Left cardiac atrium (tissue), 4 donors: Measurements from ENCODE around the gene TTC39B. TPM values are rescaled to one million over a fixed set of nuclear protein-coding genes. Genes with fewer than 3 reads are reported as not detected.
"Not testable (repeated sequence)": the region's sequence is repeated elsewhere in the genome, so short reads cannot be mapped to it uniquely, and the experiment has no call there.

Source experiments
- ATAC-seq, 2 donors: fragments of 200-7000 bp; cut with Tn5 transposase; one replicate each; pipeline ENCODE4 v1.9.1; 2020; ENCODE audit warnings: mild to moderate bottlenecking in 2 of 2, moderate library complexity in 2 of 2
- DNase-seq: peaks from one replicate; pipeline ENCODE4 v3.0.0-alpha.2; 2020
- intact Hi-C, 2 donors: fragments of 100-400 bp; cut with DNase I; formaldehyde crosslinking; loops; one replicate each; pipeline versions ENCODE4 v1.14.1 to v1.15.1; 2022 to 2023
- total RNA-seq, 2 donors: library from RNA; stranded (reverse); fragmentation: NEBNext Ultra II Directional; extraction: Animal tissue kit (Norgen Biotek cat#: 25700); gene quantifications; one replicate each; pipeline ENCODE4 v1.2.1, GENCODE V29; 2021
- donor health status: DM: no; HTN: yes; CAD: no.
- donor health status: DM: no; HTN: yes; CAD: no; lungs with severe emphysema.
- donor health status: DM: yes; HTN: yes; CAD: no.
- donor health status: Dilated cardiomyopathy.

TTC39B gene
- total RNA-seq, 2 donors from 2014 or later, result 2.9 to 4.8 TPM

DNA sequence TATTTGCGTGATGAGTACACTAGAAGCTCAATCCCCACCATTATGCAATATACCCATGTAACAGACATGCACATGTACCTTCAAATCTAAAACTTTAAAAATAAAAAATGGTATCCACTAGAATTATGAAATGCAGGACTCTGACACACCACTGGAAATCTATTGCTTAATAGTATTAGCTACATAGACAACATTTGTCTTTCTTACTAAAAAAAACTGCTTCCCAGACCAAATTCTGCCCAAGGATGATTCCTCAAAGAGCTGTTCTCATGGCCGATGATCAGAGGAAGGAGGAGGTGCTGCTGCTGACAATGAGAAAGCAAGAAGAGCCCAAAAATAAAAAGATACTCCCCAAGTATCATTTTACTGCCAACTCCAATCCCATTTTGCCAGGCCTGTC is 67.2 kb downstream of the TTC39B start:
- ATAC-seq (peak; percentile 30 to 73), DNase-seq (no peak)
- intact Hi-C loops, result no loop called here

DNA sequence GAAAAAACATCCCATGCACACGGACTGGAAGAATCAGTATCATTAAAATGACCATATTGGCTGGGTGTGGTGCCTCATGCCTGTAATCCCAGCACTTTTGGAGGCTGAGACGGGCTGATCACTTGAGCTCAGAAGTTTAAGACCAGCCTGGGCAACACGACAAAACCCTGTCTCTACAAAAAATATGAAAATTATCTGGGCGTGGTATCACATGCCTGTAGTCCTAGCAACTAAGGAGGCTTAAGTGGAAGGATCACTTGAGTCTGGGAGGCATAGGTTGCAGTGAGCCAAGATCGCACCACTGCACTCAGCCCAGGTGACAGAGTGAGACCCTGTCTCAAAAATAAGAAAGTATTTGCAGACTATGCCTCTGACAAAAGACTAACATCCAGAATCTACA is 68.4 kb downstream of the TTC39B start:
- ATAC-seq (no peak), DNase-seq (no peak)
- intact Hi-C loops, result no loop called here

DNA sequence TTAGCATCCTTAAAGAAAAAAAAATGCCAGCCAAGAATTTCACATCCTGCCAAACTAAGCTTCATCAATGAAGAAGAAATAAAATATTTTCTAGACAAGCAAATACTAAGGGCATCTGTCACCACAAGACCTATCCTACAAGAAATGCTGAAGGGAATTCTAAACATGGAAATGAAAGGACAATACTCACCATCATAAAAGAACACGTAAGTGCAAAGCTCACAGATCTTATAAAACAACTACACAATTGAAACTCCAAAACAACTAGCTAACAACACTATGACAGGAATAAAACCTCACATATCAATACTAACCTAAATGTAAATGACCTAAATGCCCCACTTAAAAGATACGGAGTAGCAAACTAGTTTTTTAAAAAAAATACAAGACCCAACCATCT is 71.4 kb downstream of the TTC39B start:
- no peak for ATAC-seq
- intact Hi-C loops, result no loop called here

DNA sequence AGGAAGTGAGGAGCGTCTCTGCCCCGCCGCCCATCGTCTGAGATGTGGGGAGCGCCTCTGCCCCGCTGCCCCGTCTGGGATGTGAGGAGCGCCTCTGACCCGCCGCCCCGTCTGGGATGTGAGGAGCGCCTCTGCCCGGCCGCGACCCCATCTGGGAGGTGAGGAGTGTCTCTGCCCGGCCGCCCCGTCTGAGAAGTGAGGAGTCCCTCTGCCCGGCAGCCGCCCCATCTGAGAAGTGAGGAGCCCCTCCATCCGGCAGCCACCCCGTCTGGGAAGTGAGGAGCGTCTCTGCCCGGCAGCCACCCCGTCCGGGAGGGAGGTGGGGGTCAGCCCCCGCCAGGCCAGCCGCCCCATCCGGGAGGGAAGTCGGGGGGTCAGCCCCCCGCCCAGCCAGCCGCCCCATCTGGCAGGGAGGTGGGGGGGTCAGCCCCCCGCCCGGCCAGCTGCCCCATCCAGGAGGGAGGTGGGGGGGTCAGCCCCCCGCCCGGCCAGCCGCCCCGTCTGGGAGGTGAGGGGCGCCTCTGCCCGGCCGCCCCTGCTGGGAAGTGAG is 73.0 kb downstream of the TTC39B start:
- intact Hi-C loops, ATAC-seq, DNase-seq: not testable (repeated sequence)

More for the DNA sequence above, 71.4 kb downstream of the TTC39B start:
- DNase-seq, result no peak

DNA sequence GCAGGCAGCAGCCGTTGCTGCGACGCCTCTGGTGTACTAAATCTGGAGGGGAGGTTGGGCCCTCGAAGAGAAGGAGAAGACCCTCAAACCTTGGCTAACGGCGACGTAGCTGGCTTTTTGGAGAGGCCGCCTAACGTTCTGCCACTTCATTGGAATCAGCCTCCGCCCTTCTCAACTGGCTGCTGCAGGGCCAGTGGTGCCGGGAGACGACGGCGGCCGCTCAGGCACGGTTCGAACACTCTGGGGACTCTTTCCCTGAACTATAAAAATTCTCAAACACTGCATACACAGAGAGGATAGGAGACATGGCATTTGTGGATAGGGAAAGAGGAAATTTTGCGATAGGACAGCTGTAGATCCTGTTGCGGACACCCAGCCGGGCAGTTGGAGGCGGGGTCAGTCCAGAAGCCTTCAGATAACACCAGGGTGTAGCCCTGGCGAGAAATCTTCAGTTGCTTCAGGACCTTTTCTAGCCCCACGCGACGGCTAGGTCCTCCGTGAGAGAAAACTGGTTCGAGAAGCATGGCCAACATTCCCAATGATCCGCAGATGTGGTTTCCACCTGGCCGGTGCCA is 74.2 kb downstream of the TTC39B start:
- ATAC-seq, intact Hi-C loops: not testable (repeated sequence)
- DNase-seq, result peak; percentile 26

DNA sequence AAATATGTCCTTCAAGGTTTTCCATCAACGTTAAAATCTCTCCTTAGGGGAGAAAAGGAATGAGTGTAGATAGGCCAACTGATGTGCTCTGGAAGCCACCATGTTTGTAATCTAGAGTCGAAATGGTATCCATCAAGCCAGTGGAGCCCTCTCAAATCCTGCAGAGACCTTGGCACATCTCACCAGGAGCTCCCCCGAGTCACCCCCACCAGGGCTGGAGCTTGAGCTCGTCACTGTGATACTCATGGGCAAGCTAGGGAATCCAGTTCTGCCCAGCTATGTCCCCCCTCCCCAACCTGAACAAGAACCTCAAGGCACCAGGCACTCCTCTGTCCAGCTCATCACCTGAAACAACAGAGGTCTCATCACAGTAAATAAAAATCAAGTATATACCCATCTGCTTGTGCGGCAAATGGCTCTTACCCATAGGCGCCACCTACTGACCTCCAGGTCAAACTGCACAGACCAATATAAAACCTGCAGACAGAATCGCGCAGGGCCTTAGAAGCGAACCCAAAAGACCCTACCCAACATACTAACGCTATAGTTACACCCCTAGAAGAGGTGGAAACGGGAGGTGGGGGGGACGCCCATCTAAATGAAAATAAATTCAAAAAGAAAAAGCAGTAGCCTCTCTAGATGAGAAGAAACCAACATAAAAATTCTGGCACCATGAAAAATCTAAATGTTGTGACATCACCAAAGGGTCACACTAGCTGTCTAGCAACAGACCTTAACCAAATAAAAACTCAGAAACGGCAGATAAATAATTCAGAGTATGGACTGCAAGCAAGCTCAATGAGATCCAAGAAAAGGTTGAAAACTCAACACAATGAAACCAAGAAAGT is 75.0 kb downstream of the TTC39B start:
- DNase-seq, result no peak
- ATAC-seq, result peak in 1 of 2 donors; percentile 23
- intact Hi-C loops, result no loop called here

DNA sequence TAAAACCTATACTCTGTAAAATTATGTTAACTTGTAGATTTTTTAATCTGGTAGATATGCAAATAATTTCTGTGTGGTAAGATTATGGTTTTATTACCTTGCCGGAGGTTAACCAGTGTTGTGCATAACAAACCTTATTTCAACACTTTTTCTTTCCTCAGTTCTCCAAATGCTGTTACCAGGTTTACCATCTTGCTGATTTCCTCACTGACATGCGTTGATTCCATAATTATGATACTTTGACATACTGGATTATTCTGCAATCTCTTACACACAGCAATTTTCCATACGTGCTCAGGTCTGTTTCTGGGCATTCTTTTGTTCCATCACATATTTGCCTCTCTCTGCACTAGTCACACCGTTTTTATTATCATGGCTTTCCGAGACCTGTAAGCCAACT is 77.6 kb downstream of the TTC39B start:
- intact Hi-C loops, result no loop called here
- DNase-seq, result no peak
- no peak for ATAC-seq

DNA sequence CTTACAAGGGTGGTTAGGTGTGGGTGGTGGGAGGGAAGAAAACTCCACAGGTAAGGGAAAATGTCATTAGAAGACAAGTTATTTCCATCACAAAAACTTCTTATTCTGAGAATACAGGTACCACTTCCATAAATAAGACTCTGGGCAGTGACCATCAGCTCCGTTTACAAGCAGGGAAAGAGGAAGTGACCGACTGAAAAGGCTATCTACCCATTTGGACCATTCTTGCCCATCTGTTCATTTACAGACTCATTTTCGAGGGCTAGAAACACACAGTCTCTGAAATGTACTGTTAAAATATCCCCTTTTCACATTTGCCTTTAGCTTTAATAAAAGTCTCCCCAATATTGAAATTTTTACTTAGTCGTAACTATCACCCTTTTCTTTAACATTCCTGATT is 79.5 kb downstream of the TTC39B start:
- no peak for ATAC-seq

DNA sequence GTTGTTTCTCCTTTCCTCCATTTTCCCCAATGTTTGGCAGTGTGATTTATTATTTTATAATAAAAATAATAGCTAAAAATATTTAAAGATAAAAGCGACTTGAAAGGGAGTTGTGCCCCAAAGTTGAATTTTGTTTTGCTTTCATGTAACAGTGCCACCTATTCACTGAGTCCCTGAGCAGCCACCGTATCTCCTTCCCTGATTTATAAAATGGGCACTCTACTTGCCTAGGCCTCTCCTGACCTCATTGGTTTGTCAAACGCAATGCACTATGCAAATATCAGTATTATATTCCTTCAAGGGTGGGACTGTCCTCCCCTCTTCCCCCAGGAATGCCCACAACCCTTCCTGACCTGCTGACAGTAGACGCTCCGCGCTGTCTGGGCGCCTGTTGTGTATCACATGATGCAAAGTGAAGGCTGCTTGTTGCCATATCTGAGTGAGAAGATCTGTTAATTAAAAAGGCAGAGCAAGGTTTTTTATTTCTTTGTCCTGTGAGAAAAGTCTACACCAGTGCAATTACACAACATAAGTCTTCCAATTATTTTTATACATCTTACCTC is 81.4 kb downstream of the TTC39B start:
- no peak for DNase-seq
- intact Hi-C loops, result no loop called here
- ATAC-seq, result no peak

More for the DNA sequence above, 79.5 kb downstream of the TTC39B start:
- intact Hi-C loops, result no loop called here
- DNase-seq, result no peak

DNA sequence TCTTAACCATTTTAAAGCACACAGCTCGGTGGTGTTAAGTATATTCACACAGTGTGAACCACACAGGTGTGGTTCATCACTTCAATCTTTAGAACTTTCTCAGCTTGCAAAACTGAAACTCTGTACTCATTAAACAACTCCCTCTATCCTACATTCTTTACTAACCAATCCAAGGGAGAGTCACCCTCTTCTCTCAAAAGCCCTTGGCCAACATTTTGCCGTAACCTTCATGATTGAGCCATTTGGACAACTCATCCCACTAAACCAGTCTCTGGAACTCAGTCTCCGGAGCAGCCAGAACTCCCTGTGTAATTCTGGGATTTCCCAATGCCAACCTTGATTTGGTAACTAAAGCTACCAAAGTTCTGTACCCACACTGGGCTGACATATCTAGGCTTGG is 84.7 kb downstream of the TTC39B start:
- DNase-seq, result no peak
- ATAC-seq, result no peak
- intact Hi-C loops, result no loop called here

DNA sequence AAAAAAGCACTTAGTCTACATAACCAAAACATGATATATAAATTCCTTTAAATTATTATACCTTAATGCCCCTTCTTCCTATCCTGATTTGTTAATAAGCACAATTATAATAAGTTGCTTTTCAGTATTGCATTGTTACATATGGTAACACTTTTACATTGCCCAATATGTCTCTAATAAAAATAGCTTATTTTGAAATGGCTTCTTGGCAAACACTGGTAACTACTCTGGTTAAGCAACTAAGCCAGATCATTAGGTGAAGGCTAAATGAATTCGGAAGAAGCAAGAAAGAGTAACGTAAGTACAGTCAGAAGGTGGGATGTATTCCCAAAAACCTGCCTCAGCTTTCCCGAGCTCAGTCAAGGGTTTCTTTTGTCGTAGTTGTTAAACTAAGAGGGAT is 85.3 kb downstream of the TTC39B start:
- DNase-seq, result no peak
- ATAC-seq, result no peak
- intact Hi-C loops, result no loop called here

DNA sequence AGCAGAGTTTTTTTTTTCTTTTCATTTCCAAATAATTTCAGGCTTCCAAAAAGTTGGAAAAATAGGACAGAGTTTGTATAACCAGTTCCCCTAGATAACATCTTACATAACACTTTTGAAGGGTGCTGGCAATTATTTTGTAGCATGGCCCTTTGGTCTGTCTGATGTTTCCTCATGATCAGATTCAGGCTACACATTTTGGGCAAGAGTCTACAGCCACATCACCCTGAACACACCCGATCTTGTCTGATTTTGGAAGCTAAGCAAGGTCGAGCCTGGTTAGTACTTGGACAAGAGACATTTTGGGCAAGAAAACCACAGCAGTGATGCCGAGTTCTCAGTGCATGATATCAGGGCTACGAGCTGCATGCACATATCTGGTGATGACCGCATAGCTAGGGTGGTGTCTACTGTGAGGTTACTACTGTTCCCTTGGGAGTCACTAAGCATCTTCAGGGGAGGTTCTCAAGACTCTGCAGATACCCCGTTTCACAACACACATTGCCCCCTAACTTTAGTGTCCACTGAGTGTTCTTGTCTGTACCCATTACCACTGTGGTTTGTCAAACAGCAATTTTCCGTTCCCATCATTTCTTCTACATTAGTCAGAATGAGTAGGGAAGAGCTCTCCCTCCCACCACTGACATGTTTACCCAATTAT is 86.2 kb downstream of the TTC39B start:
- ATAC-seq, result peak; percentile 37 to 56
- DNase-seq, result no peak
- intact Hi-C loops, result no loop called here

DNA sequence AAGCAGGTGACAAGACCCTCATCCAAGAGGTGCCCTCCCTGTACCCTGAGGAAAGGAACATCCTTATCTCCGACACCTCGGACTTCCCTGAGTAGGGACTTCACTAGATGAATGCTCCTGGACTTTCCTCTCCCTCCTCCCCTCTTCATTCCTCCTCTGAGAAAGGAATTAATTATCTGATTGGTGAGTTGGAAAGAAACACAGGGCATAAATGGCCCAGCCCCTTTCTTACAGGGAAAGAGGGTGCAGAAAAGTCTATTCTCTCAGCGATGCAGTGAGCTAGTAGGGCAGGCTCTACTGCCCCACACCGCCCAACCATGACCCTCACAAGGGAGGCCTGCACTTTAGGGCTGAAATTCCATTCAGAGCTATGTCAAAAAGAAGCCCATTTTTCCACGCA is 87.5 kb downstream of the TTC39B start:
- intact Hi-C loops, result no loop called here
- DNase-seq (no peak), ATAC-seq (no peak)

DNA sequence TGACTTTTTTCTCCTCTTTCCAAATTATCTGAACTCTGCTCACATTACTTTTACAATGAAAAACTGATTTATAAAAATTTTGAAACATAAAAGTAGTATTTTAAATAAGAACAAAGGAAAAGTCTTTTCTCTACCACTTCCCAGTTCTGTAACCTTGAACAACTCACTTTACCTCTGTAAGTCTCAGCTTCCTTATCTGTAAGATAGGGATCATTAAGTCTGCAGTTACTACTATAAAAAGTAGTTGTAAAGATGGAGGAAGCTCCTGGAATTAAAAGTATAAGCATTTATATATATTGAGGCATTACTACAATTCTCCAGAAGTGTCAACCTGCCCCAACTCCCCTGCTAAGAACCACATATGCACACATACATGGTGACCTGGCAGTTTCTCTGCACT is 88.0 kb downstream of the TTC39B start:
- DNase-seq (no peak), ATAC-seq (no peak)
- intact Hi-C loops, result no loop called here

DNA sequence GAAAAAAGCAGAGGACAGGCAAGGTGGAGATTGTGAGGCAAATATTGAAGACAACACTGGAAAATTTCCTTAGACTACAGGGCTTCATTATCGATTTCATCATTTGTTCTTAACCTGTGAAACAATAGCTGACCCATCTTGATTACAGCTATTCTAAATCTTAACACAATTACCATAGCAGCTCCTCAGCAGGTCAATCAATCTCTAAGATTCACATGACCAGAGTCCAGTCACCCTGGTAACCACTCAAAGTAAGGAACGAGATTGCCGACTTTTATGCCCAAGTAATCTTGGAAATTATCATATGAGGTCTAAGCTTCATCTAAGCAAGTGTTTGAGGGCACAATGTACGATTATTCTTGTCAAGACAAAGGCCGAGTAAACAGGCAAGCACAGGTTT is 93.8 kb downstream of the TTC39B start:
- intact Hi-C loops, result loop anchor here in 1 of 2 donors (5.0 kb wide), 1 partner anchor 394 kb away; no protein-coding TSS in a partner anchor
- no peak for ATAC-seq
- no peak for DNase-seq

DNA sequence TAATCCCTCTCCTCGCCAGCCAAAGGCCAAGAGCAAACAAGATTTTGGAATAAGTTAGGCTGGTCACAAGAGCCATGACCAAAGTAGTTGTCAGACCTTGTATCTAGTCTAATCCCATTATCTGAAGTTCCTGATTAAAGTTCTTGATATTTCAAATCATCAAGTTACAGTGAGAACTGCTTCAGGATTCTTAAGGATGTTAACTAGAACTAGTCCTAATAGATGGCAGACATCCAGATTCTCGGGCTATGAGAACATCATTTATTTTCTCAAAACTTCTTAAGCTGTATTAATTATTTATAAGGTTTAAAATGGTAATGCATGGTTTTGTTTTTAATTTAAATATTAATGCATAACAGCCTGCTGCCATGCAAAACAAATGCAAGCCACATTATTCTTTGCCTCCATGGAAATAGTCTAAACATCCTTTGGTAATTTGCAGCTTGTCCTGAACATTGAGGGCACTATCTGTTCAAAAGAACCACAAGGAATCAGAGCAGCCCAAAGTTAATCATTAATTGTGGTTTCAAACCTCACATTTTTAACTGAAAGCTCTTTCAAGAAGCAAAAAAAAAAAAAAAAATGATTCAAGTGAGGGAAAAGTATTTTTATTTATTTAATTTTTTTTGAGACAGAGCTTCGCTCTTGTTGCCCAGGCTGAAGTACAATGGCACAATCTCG is 95.1 kb downstream of the TTC39B start:
- DNase-seq (no peak), ATAC-seq (no peak)
- intact Hi-C loops, result loop anchor here in 1 of 2 donors (5.0 kb wide), 1 partner anchor 395 kb away; no protein-coding TSS in a partner anchor

DNA sequence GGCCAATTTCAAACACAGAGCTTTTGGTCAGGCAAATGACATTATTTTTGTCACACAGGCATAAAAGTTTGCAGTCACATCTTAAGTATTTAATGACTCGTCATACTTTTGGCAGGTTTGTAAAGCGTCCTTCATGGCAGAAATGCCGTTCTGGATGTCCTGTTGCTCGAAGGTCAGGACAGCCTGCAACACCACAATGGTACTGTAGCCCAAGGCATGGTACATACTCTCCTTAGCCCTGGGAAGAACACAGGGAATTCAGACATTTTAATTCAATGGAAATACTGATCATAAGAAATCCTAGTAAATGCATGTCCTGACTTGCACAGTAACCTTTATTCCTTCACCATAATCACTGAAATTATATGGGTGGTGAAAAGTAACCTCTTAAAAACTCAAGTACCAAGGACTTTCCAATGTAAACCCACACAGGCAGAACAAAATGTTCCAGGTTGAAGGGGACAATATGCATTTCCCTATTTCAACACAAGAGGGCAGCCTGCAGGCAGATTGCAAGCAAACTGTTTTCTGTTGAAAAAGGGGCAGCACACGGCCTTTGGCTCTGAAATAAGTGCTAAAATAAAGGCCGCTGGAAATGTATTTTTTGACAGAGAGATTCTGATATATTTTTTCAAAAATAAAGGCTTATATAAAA is 95.7 kb downstream of the TTC39B start:
- DNase-seq (peak; percentile 40), ATAC-seq (peak; percentile 53 to 63)
- intact Hi-C loops, result loop anchor here in 1 of 2 donors (5.0 kb wide), 1 partner anchor 396 kb away; no protein-coding TSS in a partner anchor

DNA sequence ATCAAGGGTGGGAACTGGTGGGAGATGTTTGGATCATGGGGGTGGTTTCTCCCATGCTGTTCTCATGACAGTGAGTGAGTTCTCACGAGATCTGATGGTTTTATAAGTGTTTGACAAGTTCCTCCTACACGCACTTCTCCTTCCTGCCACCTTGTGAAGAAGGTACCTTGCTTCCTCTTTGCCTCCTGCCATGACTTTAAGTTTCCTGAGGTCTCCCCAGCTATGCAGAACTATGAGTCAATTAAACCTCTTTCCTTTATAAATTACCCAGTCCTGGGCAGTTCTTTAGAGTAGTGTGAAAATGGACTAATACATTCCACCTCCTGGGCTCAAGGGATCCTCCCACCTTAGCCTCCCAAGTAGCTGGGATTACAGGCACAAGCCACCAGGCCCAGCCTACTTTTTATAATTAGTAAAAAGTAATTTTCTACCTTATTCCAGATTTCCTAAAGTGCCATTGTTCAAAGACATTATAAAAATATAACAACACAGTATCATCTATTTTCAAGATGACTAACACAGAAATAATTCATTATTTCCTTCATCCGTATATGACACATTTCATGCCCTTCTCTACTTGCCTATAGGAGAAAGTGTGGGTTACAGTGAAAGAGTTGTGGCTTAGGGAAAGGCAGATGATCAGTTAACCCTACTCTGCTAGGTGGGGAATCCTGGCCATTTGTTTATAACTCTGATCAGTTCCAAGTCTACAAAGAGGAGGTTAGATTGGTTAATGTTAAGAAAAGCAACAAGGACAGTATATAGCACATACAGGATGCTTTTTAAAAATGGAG is 99.9 kb downstream of the TTC39B start:
- ATAC-seq, result no peak
- intact Hi-C loops, result no loop called here
- DNase-seq, result no peak
